Renal cortex interstitium (tissue), 11 donors: ENCODE measurements around the gene HSD11B2. TPM values are rescaled to one million over a fixed set of nuclear protein-coding genes. Genes with fewer than 3 reads are reported as not detected.

Experiments used
- DNase-seq, 11 donors: peaks; one replicate each; pipeline ENCODE4 v3.0.0-alpha.2; 2013; ENCODE audit warnings: low read depth in 9 of 11, low spot score in 4 of 11; ENCODE audit errors: extremely low read depth in 1 of 11
- polyA plus RNA-seq, 3 donors: library from polyadenylated mRNA; unstranded; fragments of 120-200 nt; gene quantifications; one replicate each; pipeline ENCODE4 v1.2.1, GENCODE V29; 2013; ENCODE audit not compliant: insufficient read length in 3 of 3

Gene HSD11B2
- polyA plus RNA-seq, 3 donors = 35.1 to 64.6 (median 42.7) TPM

DNA sequence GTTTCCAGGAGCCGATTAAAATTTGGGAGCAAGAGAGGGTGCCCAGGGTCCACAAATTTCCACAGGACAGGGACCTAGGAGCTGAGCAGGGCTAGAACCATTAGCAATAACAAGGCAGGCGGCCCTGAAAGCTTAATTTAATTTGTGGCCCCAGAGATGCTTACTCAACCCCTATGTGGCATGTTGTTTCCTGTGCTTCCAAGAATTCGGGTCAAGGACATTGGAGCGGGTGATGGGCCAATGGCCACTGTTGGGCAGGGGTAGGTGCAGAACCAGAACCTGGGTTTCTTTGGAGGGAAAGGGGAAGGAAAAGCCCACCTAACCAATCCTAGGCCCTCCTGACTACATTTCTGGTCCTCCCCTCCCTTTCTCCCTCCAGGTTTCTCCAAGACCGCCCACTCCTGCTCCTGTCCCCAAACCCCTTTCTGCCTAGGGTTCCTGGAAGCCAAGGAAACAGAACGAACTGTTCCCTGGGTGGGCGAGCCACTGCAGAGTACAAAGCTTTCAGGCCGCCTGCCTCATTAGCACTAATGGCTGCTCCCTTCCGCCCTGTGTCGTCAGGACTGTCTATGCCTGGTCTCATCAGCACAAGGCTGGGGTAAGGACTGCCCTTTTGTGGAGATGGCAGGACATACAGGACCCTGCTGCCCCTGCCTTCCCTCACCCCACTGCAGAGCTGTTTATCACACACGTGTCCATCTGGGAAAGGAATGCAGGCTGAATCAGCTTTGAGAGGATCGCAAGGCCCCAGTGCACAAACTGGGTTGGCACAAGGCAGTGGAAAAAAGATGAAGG is 53.0 kb downstream of the HSD11B2 start:
- DNase-seq = no peak

- no peak for DNase-seq
Measured at GRCh38 chr16:67486805-67487204, 55.9 kb downstream of the HSD11B2 start.

Other genes with a start within 250 kb of the HSD11B2 start
- gene MATCAP1, start 247.2 kb upstream of the HSD11B2 start, polyA plus RNA-seq = 10 to 100 TPM; 37.9 to 60.3 (median 41.5) TPM
- 1 to 10 TPM; 4.3 to 6.3 (median 6.1) TPM for gene EXOC3L1, start 241.0 kb upstream of the HSD11B2 start, polyA plus RNA-seq
- gene E2F4, start 239.0 kb upstream of the HSD11B2 start, polyA plus RNA-seq = 10 to 100 TPM; 50.9 to 67.2 (median 59.5) TPM
- 1 to 10 TPM; 3.6 to 6.5 (median 5.6) TPM for gene ELMO3, start 232.0 kb upstream of the HSD11B2 start, polyA plus RNA-seq
- gene TMEM208, start 204.0 kb upstream of the HSD11B2 start, polyA plus RNA-seq = 10 to 100 TPM; 34.2 to 48.7 (median 45.8) TPM
- gene FHOD1, start 183.6 kb upstream of the HSD11B2 start, polyA plus RNA-seq = 10 to 100 TPM; 34.4 to 47.7 (median 46.9) TPM
- gene SLC9A5, start 182.1 kb upstream of the HSD11B2 start, polyA plus RNA-seq = 1 to 10 TPM; 3.4 to 5.5 (median 3.9) TPM
- 10 to 100 TPM; 13.0 to 17.1 (median 13.1) TPM for gene PLEKHG4, start 151.6 kb upstream of the HSD11B2 start, polyA plus RNA-seq
- 1 to 10 TPM; 1.2 to 2.4 (median 1.4) TPM for gene KCTD19, start 104.4 kb upstream of the HSD11B2 start, polyA plus RNA-seq
- 10 to 100 TPM in 1 of 3 donors, 1 to 10 TPM in 2; 3.2 to 11.5 (median 4.6) TPM for gene LRRC36, start 104.3 kb upstream of the HSD11B2 start, polyA plus RNA-seq
- 10 to 100 TPM; 52.5 to 62.1 (median 55.9) TPM for gene TPPP3, start 37.6 kb upstream of the HSD11B2 start, polyA plus RNA-seq
- gene ZDHHC1, start 14.6 kb upstream of the HSD11B2 start, polyA plus RNA-seq = 10 to 100 TPM in 2 of 3 donors, 1 to 10 TPM in 1; 9.6 to 18.0 (median 12.9) TPM
- gene ATP6V0D1, start 50.0 kb downstream of the HSD11B2 start, polyA plus RNA-seq = 10 to 100 TPM; 84.1 to 99.9 (median 90.5) TPM
- gene AGRP, start 52.4 kb downstream of the HSD11B2 start, polyA plus RNA-seq = under 1 TPM in 1 of 3 donors, not detected in 2; 0.53 TPM
- 100 to 1,000 TPM; 101 to 155 (median 126) TPM for gene RIPOR1, start 97.7 kb downstream of the HSD11B2 start, polyA plus RNA-seq
- gene CTCF, start 131.4 kb downstream of the HSD11B2 start, polyA plus RNA-seq = 10 to 100 TPM; 72.5 to 88.2 (median 81.4) TPM
- 1 to 10 TPM; 1.0 to 1.3 (median 1.1) TPM for gene CARMIL2, start 214.0 kb downstream of the HSD11B2 start, polyA plus RNA-seq
- 10 to 100 TPM; 19.8 to 29.5 (median 25.4) TPM for gene ACD, start 229.1 kb downstream of the HSD11B2 start, polyA plus RNA-seq
- 1 to 10 TPM; 2.7 to 4.6 (median 3.4) TPM for gene PARD6A, start 229.8 kb downstream of the HSD11B2 start, polyA plus RNA-seq
- 10 to 100 TPM; 20.2 to 34.6 (median 25.7) TPM for gene ENKD1, start 235.6 kb downstream of the HSD11B2 start, polyA plus RNA-seq
- 1 to 10 TPM; 2.9 to 4.8 (median 4.1) TPM for gene C16orf86, start 235.7 kb downstream of the HSD11B2 start, polyA plus RNA-seq